GM21786 (cell line): Measurements from ENCODE around the gene OARD1.
"Not testable (repeated sequence)": the region's sequence is repeated elsewhere in the genome, so short reads cannot be mapped to it uniquely, and the experiment has no call there.

Source experiments
- ATAC-seq: cut with Tn5 transposase; IDR thresholded peaks from one replicate; pipeline ENCODE4 v1.9.1; 2021; ENCODE audit not compliant: unreplicated experiment

Gene OARD1, protein sequence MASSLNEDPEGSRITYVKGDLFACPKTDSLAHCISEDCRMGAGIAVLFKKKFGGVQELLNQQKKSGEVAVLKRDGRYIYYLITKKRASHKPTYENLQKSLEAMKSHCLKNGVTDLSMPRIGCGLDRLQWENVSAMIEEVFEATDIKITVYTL

DNA sequence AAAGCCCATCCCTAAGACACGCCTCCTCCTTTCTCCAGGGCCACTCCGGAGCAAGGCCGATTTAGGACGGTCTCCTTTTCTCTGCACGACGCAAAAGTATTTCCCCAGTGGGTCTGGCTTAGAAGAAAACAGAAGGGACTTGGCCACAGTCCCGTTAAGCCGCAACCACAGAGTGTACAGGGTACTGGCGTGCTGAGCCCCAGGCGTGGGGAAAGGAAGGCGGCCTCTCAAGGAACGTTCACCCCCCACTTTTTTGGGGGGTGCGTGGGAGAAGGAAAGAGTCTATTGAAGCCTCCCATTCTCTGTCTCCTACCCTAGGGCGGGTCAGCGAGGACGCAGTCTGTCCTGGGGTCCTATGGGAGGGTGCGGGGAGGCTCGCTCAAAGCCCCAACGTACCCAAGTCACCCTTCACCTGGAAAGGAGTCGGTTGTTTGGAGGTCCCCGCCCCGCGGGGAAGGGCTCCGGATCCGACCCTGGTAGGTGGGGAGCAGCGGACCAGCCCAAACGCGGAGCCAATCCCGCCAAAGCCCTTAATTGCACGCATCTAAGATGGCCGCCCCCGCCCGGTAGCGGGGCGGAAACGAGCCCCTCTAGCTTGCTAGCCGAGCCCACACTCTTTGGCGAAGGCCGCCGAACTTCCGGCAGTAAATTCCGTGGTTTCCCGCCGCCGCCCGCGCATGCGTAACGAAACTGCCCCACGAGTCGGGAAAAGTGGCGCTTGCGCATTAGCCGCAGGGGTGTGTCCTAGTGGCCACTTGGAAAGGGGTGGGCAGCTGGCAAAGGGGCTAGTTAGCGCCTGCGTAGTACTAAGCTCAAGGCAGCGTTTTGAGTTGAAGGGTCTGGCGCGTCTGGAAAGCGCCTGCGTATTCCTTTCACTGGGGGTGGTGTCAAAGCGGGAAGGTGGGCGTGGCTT is at the start of gene OARD1:
Gene OARD1 (minus strand): TSS at position 434 of the 913 bp plus-strand sequence. CDS start 722 bp downstream, outside the sequence.
- peak; percentile 70 for ATAC-seq

DNA sequence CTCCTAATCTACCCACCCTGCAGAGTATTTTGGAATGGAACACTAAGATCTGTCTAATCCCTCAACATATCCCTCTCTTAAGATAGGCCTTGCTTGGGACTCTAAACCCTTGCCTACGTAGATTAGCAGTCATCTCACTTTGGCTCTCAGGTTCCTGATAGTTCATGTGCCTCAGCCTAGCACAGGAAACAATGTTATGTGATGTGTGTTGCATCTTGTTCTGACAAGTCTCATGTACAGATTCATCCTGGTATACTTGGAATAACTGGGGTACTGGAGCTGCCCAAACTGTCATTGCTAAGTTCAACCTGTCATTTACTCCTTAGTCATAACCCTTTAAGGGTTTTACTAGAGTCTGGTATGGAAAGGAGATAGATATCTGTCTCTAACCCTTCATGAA is 47.9 kb upstream of the OARD1 start:
- ATAC-seq = no peak

DNA sequence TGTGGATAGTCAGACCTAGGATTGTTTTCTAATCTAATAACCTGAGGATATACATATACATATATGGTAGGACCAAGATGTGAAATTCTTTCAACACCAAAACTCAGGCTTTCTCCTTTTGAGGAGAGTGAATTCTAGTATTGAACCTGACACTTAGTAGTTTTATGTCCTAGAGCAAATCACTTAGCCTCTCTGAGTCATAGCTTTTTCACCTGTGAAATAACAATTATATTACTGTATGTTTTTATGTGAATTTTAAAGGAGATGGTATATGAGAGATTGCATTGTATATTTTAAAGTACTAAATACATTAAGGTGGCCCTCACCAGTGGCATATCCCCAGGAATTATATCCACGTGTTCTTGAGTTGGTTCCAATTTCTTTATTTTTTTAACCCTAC is 47.4 kb upstream of the OARD1 start:
- ATAC-seq = no peak

DNA sequence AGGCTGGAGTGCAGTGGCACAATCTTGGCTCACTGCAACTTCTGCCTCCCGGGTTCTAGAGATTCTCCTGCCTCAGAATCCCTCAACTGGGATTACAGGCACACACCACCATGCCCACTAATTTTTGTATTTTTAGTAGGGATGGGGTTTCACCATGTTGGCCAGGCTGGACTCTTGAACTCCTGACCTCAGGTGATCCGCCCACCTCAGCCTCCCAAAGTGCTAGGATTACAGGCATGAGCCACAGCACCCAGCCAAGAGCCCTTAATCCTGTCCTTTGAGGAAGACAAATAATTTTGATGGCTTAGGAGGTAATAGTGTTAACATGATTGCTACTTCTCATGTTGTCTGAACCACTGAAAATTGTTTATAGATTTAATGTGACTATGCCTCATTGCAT is 42.9 kb upstream of the OARD1 start:
- ATAC-seq = not testable (repeated sequence)

DNA sequence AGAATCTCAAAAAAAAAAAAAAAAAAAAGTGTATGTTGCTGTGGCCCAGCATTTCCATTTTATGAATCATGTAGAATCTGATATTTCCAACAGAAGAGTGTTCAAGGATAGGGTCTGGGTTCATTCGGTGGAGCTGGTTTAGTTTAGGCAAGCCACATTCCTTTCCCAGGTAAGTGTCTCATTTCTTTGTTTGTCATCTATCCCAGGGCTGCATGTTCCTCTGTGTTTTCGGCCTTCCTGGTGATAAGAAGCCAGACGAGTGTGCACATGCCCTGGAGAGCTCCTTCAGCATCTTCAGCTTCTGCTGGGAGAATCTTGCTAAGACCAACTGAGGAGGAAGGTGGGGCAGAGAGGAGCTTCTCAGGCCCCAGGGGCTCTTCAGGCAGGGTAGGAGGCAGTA is 38.9 kb upstream of the OARD1 start:
- ATAC-seq = no peak

DNA sequence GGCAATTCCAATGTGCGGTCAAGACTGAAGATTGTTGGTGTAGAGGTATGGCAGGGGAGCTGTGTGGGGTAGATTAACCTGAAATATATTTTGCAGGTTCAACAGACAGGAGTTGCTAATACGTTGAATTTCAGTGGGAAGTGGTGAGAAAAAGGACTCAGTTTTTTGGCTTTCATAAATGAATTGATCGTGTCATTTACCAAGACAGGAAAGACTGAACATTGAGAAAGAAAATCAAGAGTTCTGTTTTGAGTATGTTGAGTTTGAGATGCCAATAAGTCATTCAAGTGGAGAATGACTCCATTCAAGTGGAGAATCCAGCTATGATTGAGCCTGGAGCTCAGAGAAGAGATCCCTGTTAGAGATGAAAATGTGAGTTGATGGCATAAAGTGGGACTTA is 31.7 kb upstream of the OARD1 start:
- no peak for ATAC-seq

DNA sequence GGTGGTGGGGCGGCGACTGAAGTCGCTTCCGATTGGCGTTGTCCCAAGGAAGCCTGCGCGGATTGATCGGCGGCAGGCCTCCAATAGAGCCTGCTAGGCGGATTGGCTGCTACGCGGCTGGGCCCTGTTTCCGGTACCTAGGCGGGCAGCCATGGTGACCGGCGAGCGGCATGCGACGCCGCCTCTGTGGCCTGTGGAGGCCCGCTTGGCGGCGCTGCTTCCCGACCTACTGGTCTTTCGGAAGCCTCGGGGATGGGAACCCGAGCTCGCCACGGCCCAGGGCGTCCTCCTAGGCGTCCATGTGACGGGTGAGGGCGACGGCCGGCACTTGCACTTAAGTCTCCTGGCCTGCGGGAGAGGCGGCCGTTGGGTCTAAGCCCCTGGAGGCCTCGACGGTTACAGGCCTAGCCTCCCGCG is 28.7 kb upstream of the OARD1 start:
- no peak for ATAC-seq

DNA sequence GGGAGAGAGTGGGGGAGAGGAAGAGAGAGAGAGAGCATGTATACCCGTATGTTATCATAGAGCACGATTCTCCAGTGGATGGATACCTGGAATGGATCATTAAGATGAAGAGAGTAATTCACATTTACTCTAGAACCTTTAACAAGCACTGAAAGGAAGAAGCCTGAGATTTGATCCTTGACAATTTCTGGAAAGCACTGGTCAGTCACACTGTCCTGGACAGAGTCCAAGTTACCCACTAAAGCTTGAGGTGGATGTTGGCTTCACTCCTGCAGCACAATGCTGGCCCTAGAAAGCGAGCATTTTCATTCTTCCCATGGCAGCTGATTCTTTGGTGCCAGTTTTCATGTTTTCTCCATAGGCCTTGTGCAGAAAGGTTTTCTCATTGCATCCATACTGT is 26.2 kb upstream of the OARD1 start:
- no peak for ATAC-seq

DNA sequence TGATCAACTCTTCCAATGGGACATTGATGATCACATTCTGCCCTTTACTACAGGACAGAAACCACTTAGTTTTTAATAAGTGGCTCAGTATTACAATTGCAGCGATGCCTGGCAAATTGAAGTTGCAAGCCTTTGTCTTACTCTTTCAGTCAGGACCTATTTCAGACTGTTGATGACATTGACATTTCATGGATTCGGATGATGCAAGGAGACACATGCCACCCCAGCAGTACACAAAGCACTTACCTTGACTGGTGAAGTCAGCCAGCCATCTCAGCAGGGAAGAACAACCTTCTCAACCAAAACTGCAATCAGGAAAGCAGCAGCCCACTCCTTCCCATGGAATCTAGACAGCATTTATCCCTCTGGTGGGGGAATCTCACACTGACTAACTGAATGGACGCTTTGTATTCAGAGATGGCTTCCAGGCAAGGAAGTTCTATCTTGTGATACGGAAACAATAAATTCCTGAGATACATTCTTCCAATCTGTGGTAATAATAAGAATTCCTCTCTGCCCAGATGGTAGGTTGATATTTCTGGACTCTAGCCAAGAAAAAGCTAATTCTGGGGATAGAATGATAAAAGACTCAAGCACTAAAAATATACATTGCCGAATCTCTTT is 25.4 kb upstream of the OARD1 start:
- no peak for ATAC-seq

DNA sequence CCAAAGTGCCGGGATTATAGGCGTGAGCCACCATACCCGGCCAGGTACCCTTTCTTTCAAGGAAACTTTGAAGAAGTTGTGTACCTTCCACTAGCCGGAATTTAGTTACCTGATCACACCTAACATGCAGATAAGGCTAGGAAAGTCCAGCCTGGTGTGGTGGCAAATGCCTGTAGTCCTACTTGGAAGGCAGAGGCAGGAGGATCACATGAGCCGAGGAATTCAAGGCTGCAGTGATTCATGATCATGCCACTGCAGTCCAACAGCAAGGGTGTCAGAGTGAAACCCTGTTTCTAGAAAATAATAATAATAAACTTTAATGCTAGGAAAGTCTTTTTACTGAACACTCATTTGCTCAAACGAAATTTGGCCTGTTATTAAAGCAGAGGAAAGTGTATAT is 21.6 kb upstream of the OARD1 start:
- ATAC-seq = no peak

DNA sequence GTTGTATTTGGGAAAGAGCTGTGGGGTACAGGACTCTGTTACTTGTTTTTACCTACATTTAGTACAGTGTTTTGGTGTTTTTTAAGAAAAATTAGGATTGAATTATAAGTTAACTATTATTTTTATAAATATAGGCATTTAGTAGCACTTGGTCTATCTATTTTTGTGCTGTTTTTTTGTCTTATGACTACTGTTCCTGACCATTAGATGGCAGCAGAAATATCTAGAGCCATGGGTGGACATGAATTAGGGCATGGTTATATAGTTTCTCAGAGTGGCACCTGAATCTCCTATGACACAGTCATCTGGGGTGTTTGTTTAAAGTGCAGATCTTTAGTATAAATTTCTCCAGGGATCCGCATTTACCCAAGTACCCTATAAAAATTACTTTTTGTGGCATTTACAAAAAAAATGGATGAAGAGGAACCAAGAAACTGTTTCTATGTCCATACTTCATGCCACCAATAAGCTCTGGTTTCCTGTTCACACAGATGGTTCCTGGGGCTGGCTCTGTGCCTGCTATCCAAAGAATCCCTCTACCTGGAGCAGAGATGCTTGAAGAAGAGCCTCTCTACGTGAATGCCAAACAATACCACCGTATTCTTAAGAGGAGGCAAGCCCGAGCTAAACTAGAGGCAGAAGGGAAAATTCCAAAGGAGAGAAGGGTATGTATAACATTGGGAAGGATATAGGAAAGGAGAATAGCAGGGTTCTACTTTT is 20.4 kb upstream of the OARD1 start:
- no peak for ATAC-seq

DNA sequence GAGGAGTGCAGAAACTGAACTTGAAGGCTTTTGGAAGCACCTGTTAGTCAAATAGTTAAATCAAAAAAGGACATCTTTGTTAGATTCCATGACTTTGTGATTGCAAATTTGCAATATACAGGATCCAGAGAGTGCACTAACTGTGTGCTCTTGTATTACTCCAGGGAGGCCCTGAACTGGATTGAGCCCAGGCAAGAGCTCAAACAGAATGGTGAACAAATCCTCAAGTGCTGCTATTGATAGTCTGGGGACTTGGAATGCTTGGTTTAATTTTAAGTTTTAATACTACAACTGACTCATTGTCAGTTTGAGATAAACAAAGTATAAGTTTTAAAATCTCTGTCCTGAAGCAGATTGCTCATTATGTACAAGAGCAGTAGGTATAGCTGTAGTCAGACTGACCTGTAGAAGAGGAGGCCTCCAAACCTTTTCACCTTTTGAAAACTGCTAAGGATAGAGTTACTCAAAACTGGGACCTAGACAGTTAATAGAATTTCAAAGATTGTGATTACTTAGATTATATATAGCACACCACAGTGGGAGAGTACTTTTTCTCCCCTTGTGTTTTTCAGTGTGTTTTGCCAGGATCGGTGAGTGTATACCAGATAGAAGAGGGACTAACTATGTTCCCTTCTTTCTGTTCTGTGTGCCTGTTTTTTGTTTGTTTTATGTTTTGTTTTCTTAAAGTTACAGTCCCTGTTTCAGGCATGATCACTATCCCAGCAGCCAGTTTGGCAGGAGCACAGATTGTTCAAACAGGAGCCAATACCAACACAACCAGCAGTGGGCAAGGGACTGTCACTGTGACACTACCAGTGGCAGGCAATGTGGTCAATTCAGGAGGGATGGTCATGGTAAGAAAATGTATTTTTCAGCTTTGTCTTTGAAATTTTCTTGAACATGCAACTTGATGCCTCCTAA is 18.9 kb upstream of the OARD1 start:
- ATAC-seq = no peak

DNA sequence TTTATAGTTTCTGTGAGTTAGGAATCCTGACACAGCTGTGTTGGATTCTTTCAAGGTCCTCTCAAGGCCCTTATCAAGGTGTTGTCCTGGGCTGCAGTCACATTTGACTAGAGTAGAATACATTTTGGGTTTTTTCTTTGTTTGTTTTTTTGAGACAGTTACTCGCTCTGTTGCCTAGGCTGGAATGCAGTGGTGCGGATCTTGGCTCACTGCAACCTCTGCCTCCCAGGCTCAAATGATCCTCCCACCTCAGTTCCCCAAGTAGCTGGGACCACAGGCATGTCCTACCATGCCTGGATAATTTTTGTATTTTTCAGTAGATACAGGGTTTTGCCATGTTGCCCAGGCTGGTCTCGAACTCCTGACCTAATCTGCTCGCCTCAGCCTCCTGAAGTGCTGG is 16.3 kb upstream of the OARD1 start:
- ATAC-seq = no peak

DNA sequence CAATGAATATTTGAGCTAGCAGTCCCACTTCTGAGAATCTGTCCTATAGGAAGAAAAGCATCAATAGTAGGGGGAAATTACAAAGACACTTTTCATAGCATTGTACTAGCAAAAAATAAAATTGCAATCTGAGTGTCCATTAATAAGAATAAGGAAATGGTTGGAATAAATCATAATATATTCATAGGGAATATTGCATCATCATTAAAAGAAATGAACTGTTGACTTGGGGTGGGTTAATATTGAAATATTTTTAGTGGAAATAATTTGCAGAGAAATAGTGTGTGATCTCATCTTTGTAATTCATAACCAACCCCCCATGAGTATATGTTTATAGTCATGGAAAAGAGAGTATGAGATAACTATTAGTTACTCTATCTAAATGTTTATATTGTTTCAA is 13.0 kb upstream of the OARD1 start:
- ATAC-seq = no peak

DNA sequence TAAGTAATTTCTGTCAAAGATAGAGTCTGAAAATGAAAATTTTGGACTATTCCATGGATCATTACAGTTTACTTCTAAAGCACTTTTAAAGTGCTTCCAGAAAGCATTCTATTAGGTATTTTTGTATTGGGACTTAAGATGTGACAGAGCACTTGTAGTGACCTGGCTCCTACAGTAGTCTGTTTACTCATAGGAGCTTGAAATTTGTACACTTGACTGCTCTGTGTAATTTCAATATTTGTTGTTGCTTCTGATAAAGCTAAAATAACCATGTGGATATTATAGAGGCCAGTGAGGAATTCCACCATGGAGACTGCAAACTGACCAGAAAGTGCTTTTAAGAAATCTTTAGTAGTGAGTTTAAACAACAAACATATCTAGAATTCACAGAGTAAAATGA is 10.9 kb upstream of the OARD1 start:
- no peak for ATAC-seq

DNA sequence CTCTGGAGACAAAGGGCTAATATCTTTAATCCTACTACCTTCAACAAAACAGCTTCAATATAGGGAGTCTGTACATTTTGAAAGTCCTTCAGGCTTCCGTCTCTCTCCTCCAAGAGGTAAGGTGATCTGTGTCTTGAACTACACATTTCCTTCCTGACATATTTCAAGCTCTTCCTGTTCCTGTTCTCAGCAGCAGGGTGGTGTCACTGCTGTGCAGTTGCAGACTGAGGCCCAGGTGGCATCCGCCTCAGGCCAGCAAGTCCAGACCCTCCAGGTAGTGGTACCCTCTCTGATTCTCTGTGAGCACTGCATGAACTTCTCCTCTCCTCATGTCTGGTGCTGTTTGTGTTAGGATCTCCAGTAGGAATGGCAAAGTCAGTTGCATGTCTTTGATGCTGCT is 8.5 kb upstream of the OARD1 start:
- ATAC-seq = no peak

DNA sequence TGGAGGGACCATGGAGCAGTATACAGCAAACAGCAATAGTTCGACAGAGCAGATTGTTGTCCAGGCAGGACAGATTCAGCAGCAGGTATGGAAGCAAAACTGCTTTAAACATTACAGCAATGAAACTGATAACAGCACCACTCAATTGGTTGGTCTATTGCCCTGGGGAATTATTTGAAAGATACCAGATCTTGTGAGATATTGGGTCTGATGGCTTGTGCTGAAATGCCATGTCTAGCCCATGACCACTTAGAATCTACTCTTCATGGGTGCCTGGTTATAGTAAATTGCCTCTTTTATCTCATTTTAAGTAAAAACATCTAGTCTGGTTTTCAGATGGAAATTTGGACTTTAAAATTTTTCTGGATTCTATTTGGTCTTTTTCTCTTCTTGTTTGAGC is 6.9 kb upstream of the OARD1 start:
- no peak for ATAC-seq

DNA sequence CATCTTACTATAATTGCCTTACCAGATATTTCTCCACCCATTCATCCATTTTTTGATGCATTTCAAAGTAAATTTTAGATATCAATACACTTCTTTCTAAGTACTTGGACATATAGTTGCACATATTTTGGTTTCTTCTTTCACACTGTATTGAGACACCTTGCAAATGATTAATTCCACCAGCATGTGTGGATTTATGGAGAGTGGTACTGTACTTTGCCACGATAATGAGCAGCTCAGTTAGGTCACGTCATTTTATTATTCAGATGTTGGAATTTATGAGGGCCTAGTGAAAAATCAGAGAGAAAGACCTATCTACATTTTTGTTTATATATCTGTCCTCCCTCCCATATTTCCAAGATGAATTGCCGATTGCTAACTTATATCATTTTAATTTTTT is 5.9 kb upstream of the OARD1 start:
- ATAC-seq = no peak

DNA sequence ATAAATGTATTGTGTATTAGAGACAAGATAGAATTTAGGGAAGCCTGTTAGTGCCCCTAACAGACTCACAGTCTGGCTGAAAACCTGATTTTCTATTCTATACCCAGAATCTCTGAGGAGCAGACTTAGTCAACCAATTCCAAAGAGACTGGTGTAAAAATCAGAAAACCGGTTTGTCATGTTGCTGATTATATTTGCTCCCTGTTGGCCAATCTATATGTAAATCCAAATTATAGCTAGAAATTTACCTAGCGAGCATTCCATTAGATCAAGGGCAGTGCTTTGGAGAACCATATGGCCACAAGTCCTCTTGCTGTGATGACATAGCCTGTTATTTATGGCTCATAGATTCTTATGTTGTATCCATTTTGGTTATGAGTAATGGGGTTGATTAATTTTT is 5.4 kb upstream of the OARD1 start:
- ATAC-seq = no peak
